HG03103 (cell line): ENCODE data around the gene ASCC2.

Source experiments
- ATAC-seq: cut with Tn5 transposase; IDR thresholded peaks from one replicate; pipeline ENCODE4 v1.9.1; 2021; ENCODE audit warnings: low read depth; ENCODE audit not compliant: unreplicated experiment

ASCC2 gene

GRCh38 chr22:29788339-29789279 is 49.5 kb downstream of the ASCC2 start:
- ATAC-seq = no peak

GRCh38 chr22:29787371-29787980 is 50.6 kb downstream of the ASCC2 start:
- no peak for ATAC-seq

GRCh38 chr22:29786031-29786430 is 52.0 kb downstream of the ASCC2 start:
- ATAC-seq = no peak

GRCh38 chr22:29784451-29785361 is 53.4 kb downstream of the ASCC2 start:
- ATAC-seq = no peak

GRCh38 chr22:29782061-29782845 is 55.8 kb downstream of the ASCC2 start:
- no peak for ATAC-seq

- ATAC-seq = no peak
Measured at GRCh38 chr22:29780748-29781676, 57.1 kb downstream of the ASCC2 start.

GRCh38 chr22:29780220-29780619 is 57.9 kb downstream of the ASCC2 start:
- no peak for ATAC-seq

GRCh38 chr22:29773233-29773632 is 64.8 kb downstream of the ASCC2 start:
- no peak for ATAC-seq

GRCh38 chr22:29772170-29772641 is 65.9 kb downstream of the ASCC2 start:
- ATAC-seq = no peak

- ATAC-seq = no peak
Measured at GRCh38 chr22:29769723-29770321, 68.3 kb downstream of the ASCC2 start.

GRCh38 chr22:29768052-29768693 is 69.9 kb downstream of the ASCC2 start:
- ATAC-seq = no peak

GRCh38 chr22:29767171-29768051 is 70.7 kb downstream of the ASCC2 start, which contains the start of gene UQCR10:
Gene UQCR10, plus strand, starts transcription at chr22:29767369. Its CDS starts 30 bp downstream, at chr22:29767399.
- peak; percentile 62 for ATAC-seq

- peak; percentile 72 for ATAC-seq
Measured at GRCh38 chr22:29766632-29767170, 71.4 kb downstream of the ASCC2 start, which contains the start of gene ZMAT5. Gene ZMAT5, minus strand, starts transcription at chr22:29767007. Its CDS starts 18,463 bp downstream, at chr22:29748544.

- ATAC-seq = peak; percentile 20
Measured at GRCh38 chr22:29765905-29766631, 72.0 kb downstream of the ASCC2 start.

GRCh38 chr22:29762263-29762662 is 75.8 kb downstream of the ASCC2 start:
- no peak for ATAC-seq

- ATAC-seq = no peak
Measured at GRCh38 chr22:29758959-29759358, 79.1 kb downstream of the ASCC2 start.
